ENCODE results near the gene IL17A. TPM values are rescaled to one million over a fixed set of nuclear protein-coding genes. Genes with fewer than 3 reads are reported as not detected.

The IL17A gene
- total RNA-seq, 2 experiments from 2014 or later: not detected

Small RNA genes within 50 kb of the gene (microRNA-seq; reads per million reads assigned to microRNA genes)
- gene MIR133B (not detected), gene MIR206 (1.3 reads per million)

Other genes starting within 250 kb of the IL17A start
- not detected for gene PKHD1, start 98.8 kb upstream of the IL17A start, total RNA-seq
- not detected for gene IL17F, start 58.1 kb downstream of the IL17A start, total RNA-seq
- 100 to 1,000 TPM; 248 to 262 TPM for gene MCM3, start 98.4 kb downstream of the IL17A start, total RNA-seq
- gene PAQR8, start 175.8 kb downstream of the IL17A start, total RNA-seq: 10 to 100 TPM; 12.1 to 12.5 TPM
- 1 to 10 TPM; 1.7 to 2.1 TPM for gene EFHC1, start 234.0 kb downstream of the IL17A start, total RNA-seq

Measured in activated CD8-positive, alpha-beta memory T cell treated with anti-CD3 and anti-CD28 coated beads, Interleukin-2, amount 10 ng/mL, durations not matched to agents 7 days and 5 days (primary cell).